IMR-90 (cell line): Measurements from ENCODE around the gene TOX3. TPM values are rescaled to one million over a fixed set of nuclear protein-coding genes. Genes with fewer than 3 reads are reported as not detected.

ENCODE experiments used
- ATAC-seq: fragments of 200-7000 bp; cut with Tn5 transposase; 2 replicates; pipeline ENCODE4 v1.9.1; 2020; ENCODE audit warnings: low read depth, mild to moderate bottlenecking, moderate library complexity
- BruUV-seq: library from RNA; stranded (reverse); fragments of 400-500 nt; replicated peaks from 2 replicates; lab custom pipeline; 2021; lab: Mats Ljungman, UMichigan
- CTCF ChIA-PET: fragments of 300-600 bp; formaldehyde crosslinking; extraction: SDS; loops from one replicate; lab custom pipeline; 2021; ENCODE audit warnings: antibody characterized with exemption; lab: Yijun Ruan, JAX
- POLR2A ChIA-PET: fragments of 300-600 bp; sonication (Branson Sonifier 250); formaldehyde crosslinking; loops from one replicate; lab custom pipeline; 2022; ENCODE audit warnings: antibody characterized with exemption; ENCODE audit not compliant: unreplicated experiment; lab: Charles Lee
- DNase-seq: peaks from one replicate; pipeline ENCODE4 v3.0.0; 2013
- H2AFZ ChIP-seq: replicated peaks from 2 replicates; pipeline ENCODE3; 2013; ENCODE audit warnings: low read length, mild to moderate bottlenecking; ENCODE audit not compliant: poor library complexity
- H2AK5ac ChIP-seq: 2 replicates; pipeline ENCODE4 v1.6.1; 2013; ENCODE audit warnings: low read depth, low read length, inconsistent platforms
- H2AK9ac ChIP-seq: replicated peaks from 2 replicates; pipeline ENCODE3; 2013; ENCODE audit warnings: mild to moderate bottlenecking, low read depth, low read length, moderate library complexity; ENCODE audit not compliant: poor library complexity
- H2BK120ac ChIP-seq: 2 replicates; pipeline ENCODE4 v1.6.1; 2013; ENCODE audit warnings: low read depth, low read length, inconsistent platforms
- H2BK15ac ChIP-seq: 3 replicates; pipeline ENCODE4 v1.6.1; 2013; ENCODE audit warnings: low read depth, low read length, inconsistent platforms
- H2BK20ac ChIP-seq: 2 replicates; pipeline ENCODE4 v1.6.1; 2013; ENCODE audit warnings: low read depth, mild to moderate bottlenecking, inconsistent platforms, low read length, moderate library complexity
- H2BK5ac ChIP-seq: 2 replicates; pipeline ENCODE4 v1.6.1; 2013; ENCODE audit warnings: mild to moderate bottlenecking, low read depth, low read length, inconsistent platforms; ENCODE audit not compliant: poor library complexity, severe bottlenecking
- H3K14ac ChIP-seq: replicated peaks from 2 replicates; pipeline ENCODE4 v1.6.1; 2013; ENCODE audit warnings: low read depth, low read length, inconsistent platforms
- H3K18ac ChIP-seq: 2 replicates; pipeline ENCODE4 v1.6.1; 2013; ENCODE audit warnings: low read depth, low read length, control low read depth
- H3K23ac ChIP-seq: 2 replicates; pipeline ENCODE4 v1.6.1; 2013; ENCODE audit warnings: low read depth, low read length, inconsistent platforms
- H3K27ac ChIP-seq: 2 replicates; pipeline ENCODE4 v1.5.1; 2013; ENCODE audit warnings: mild to moderate bottlenecking, control low read depth, low read length; ENCODE audit not compliant: insufficient read depth
- H3K27me3 ChIP-seq: 2 replicates; pipeline ENCODE4 v1.6.1; 2013; ENCODE audit warnings: low read length; ENCODE audit not compliant: control insufficient read depth, insufficient read depth
- H3K36me3 ChIP-seq: 2 replicates; pipeline ENCODE4 v1.6.1; 2013; ENCODE audit warnings: low read length, mixed read lengths; ENCODE audit not compliant: control insufficient read depth, insufficient read depth
- H3K4ac ChIP-seq: 2 replicates; pipeline ENCODE4 v1.6.1; 2013; ENCODE audit warnings: low read depth, low read length, inconsistent platforms
- H3K4me1 ChIP-seq: 2 replicates; pipeline ENCODE4 v1.6.1; 2013; ENCODE audit warnings: low read length, mixed read lengths; ENCODE audit not compliant: control insufficient read depth, insufficient read depth
- H3K4me2 ChIP-seq: 2 replicates; pipeline ENCODE4 v1.6.1; 2013; ENCODE audit warnings: low read depth, mild to moderate bottlenecking, control low read depth, low read length, moderate library complexity
- H3K4me3 ChIP-seq: 2 replicates; pipeline ENCODE4 v1.5.1; 2013; ENCODE audit warnings: low read depth, mild to moderate bottlenecking, control low read depth, low read length, moderate library complexity; ENCODE audit not compliant: insufficient read depth
- H3K56ac ChIP-seq: 2 replicates; pipeline ENCODE4 v1.6.1; 2013; ENCODE audit warnings: low read length, inconsistent platforms; ENCODE audit not compliant: insufficient read depth; ENCODE audit errors: extremely low read depth
- H3K79me1 ChIP-seq, 2 experiments: 2 replicates each; pipeline ENCODE4 v1.6.1; 2013; ENCODE audit warnings: low read length in 2 of 2, inconsistent platforms in 1 of 2, low read depth in 1 of 2
- H3K9ac ChIP-seq: 2 replicates; pipeline ENCODE4 v1.6.1; 2013; ENCODE audit warnings: low read depth, low read length, control low read depth
- H3K9me1 ChIP-seq: 2 replicates; pipeline ENCODE4 v1.6.1; 2013; ENCODE audit warnings: low read length, inconsistent platforms; ENCODE audit not compliant: insufficient read depth
- H3K9me3 ChIP-seq: 2 replicates; pipeline ENCODE4 v1.6.1; 2013; ENCODE audit warnings: low read length; ENCODE audit not compliant: control insufficient read depth, insufficient read depth
- H4K20me1 ChIP-seq: 2 replicates; pipeline ENCODE4 v1.6.1; 2013; ENCODE audit warnings: low read length, inconsistent platforms; ENCODE audit not compliant: insufficient read depth
- H4K5ac ChIP-seq: 2 replicates; pipeline ENCODE4 v1.6.1; 2013; ENCODE audit warnings: mild to moderate bottlenecking, low read depth, low read length, control low read depth
- H4K8ac ChIP-seq, 2 experiments: 2 replicates each; pipeline ENCODE4 v1.6.1; 2013; ENCODE audit warnings: low read depth in 2 of 2, low read length in 2 of 2, control low read depth in 1 of 2, inconsistent platforms in 1 of 2
- H4K91ac ChIP-seq: 2 replicates; pipeline ENCODE4 v1.6.1; 2013; ENCODE audit warnings: low read depth, low read length, inconsistent platforms; ENCODE audit not compliant: insufficient read depth
- BHLHE40 ChIP-seq: fragments of 150-350 bp; IDR thresholded peaks from 2 replicates; pipeline ENCODE4 v1.6.1; 2016; ENCODE audit warnings: mild to moderate bottlenecking, low read depth, low read length
- CEBPB ChIP-seq: IDR thresholded peaks from 2 replicates; pipeline ENCODE4 v1.6.1; 2012; ENCODE audit warnings: low read depth, low read length, improper control_type of control experiment
- CHD1 ChIP-seq: IDR thresholded peaks from 2 replicates; pipeline ENCODE4 v1.6.1; 2012; ENCODE audit warnings: low read depth, low read length, improper control_type of control experiment
- FOS ChIP-seq: fragments of 150-350 bp; IDR thresholded peaks from 2 replicates; pipeline ENCODE4 v1.6.1; 2016; ENCODE audit warnings: low read depth, low read length
- MAFK ChIP-seq: IDR thresholded peaks from 2 replicates; pipeline ENCODE4 v1.6.1; 2012; ENCODE audit warnings: low read depth, low read length, improper control_type of control experiment
- MAZ ChIP-seq: IDR thresholded peaks from 2 replicates; pipeline ENCODE4 v1.6.1; 2012; ENCODE audit warnings: low read depth, mild to moderate bottlenecking, low read length, improper control_type of control experiment, moderate library complexity, borderline replicate concordance
- MXI1 ChIP-seq: IDR thresholded peaks from 2 replicates; pipeline ENCODE4 v1.6.1; 2012; ENCODE audit warnings: low read depth, mild to moderate bottlenecking, low read length, moderate library complexity, borderline replicate concordance
- NFE2L2 ChIP-seq: fragments of 150-350 bp; IDR thresholded peaks from 2 replicates; pipeline ENCODE4 v1.6.1; 2016; ENCODE audit warnings: low read depth, mild to moderate bottlenecking, low read length
- POLR2A ChIP-seq: IDR thresholded peaks from 2 replicates; pipeline ENCODE4 v1.6.1; 2012; ENCODE audit warnings: mild to moderate bottlenecking, low read depth, low read length
- RAD21 ChIP-seq: IDR thresholded peaks from 2 replicates; pipeline ENCODE4 v1.6.1; 2012; ENCODE audit warnings: low read length, improper control_type of control experiment
- RCOR1 ChIP-seq: IDR thresholded peaks from 2 replicates; pipeline ENCODE4 v1.6.1; 2012; ENCODE audit warnings: mild to moderate bottlenecking, low read length, improper control_type of control experiment; ENCODE audit not compliant: insufficient replicate concordance
- RFX5 ChIP-seq: IDR thresholded peaks from 2 replicates; pipeline ENCODE4 v1.8.0; 2012; ENCODE audit warnings: low read depth, mild to moderate bottlenecking, low read length, moderate library complexity
- USF2 ChIP-seq: fragments of 150-350 bp; IDR thresholded peaks from 2 replicates; pipeline ENCODE4 v1.6.1; 2017; ENCODE audit warnings: mild to moderate bottlenecking, antibody characterized with exemption, low read length, low read depth
- WGBS, 2 experiments: methylation state at CpG; one replicate each; pipeline versions ENCODE4 v1.1.5 to v1.1.7; 2013; ENCODE audit warnings: missing lambda C conversion rate in 2 of 2; ENCODE audit not compliant: insufficient read length in 1 of 2; ENCODE audit errors: extremely low coverage in 2 of 2; 5-methylcytosine and 5-hydroxymethylcytosine counted together
- dilution Hi-C: fragments of 300-500 bp; cut with HindIII; formaldehyde crosslinking; loops from one replicate; pipeline ENCODE4 v1.14.3; 2018; ENCODE audit warnings: low sequenced_read_pairs; ENCODE audit not compliant: unreplicated experiment
- in situ Hi-C: fragments of 300-500 bp; cut with MboI; formaldehyde crosslinking; loops from 3 replicates; pipeline ENCODE4 v1.14.3; 2019; ENCODE audit warnings: low sequenced_read_pairs, inconsistent platforms, mixed read lengths
- intact Hi-C: fragments of 100-400 bp; cut with micrococcal nuclease; formaldehyde crosslinking; loops from 2 replicates; pipeline ENCODE4 v1.10.0; 2022
- polyA plus RNA-seq, 3 experiments: library from polyadenylated mRNA; depleted of rRNA; stranded (reverse); fragments of >200 nt; gene quantifications; 2 replicates each; pipeline ENCODE4 v1.2.3, GENCODE V29; 2012; ENCODE audit warnings: low replicate concordance in 1 of 3
- total RNA-seq: library from RNA; depleted of rRNA; stranded (reverse); fragments of >200 nt; gene quantifications from 2 replicates; pipeline ENCODE4 v1.2.3, GENCODE V29; 2012
- TF ChIP-seq, protein P1 (sequence below): conservative IDR thresholded peaks from 2 replicates; pipeline ENCODE4 v1.5.1; 2012; ENCODE audit warnings: mild to moderate bottlenecking, low read depth, low read length, improper control_type of control experiment

The TOX3 gene
- total and polyA plus RNA-seq, 2 of the 4 experiments (the other 2 are of a cell fraction): not detected

GRCh38 chr16:52434224-52434623 lies 112.7 kb downstream of the TOX3 start (continued):
- TF ChIP-seq, protein P1, sequence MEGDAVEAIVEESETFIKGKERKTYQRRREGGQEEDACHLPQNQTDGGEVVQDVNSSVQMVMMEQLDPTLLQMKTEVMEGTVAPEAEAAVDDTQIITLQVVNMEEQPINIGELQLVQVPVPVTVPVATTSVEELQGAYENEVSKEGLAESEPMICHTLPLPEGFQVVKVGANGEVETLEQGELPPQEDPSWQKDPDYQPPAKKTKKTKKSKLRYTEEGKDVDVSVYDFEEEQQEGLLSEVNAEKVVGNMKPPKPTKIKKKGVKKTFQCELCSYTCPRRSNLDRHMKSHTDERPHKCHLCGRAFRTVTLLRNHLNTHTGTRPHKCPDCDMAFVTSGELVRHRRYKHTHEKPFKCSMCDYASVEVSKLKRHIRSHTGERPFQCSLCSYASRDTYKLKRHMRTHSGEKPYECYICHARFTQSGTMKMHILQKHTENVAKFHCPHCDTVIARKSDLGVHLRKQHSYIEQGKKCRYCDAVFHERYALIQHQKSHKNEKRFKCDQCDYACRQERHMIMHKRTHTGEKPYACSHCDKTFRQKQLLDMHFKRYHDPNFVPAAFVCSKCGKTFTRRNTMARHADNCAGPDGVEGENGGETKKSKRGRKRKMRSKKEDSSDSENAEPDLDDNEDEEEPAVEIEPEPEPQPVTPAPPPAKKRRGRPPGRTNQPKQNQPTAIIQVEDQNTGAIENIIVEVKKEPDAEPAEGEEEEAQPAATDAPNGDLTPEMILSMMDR: no peak
- no peak for TF ChIP-seq MXI1

DNA sequence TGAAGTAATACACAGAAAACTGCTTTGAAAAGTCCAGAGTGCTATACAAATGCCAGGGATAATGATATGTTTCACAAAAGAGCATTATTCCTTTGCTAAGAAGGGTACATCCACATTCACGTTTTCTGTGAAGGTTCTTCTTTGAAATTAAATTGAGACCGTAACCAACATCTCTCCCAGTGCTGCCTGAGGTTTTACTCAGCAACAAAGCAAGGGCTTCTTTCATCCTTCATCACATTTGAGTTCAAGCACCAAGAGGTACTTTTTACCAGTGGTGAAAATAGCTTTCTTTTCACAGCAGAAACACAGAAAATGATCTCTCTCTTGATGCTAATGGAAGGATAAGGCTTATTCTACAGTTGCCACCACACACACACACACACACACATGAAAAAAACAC lies 113.3 kb downstream of the TOX3 start:
- no peaks in the 10 kb centered on the region for H4K20me1 ChIP-seq
- dilution Hi-C loops (no loop called here), in situ Hi-C loops (no loop called here), intact Hi-C loops (no loop called here)
- H3K56ac ChIP-seq: no peak overlapping the region
- H2AFZ ChIP-seq: no peak overlapping the region
- H3K9me1 ChIP-seq: no peaks in the 10 kb centered on the region
- no peak overlapping the region for H4K5ac ChIP-seq
- H3K4me2 ChIP-seq: no peak overlapping the region
- no peak overlapping the region for H2BK15ac ChIP-seq
- no TSS peak for BruUV-seq
- H3K14ac ChIP-seq: no peak overlapping the region
- no peak overlapping the region for H2BK20ac ChIP-seq
- no peak overlapping the region for H4K91ac ChIP-seq
- no peak overlapping the region for H2AK5ac ChIP-seq
- H3K4me1 ChIP-seq: no peaks in the 10 kb centered on the region
- CTCF ChIA-PET: no interaction called here
- H4K8ac ChIP-seq: no peak overlapping the region
- POLR2A ChIA-PET: no interaction called here
- no peak overlapping the region for H3K23ac ChIP-seq
- H3K79me1 ChIP-seq: no peaks in the 10 kb centered on the region
- H2BK120ac ChIP-seq: no peak overlapping the region
- H3K27ac ChIP-seq: no peak overlapping the region
- no peak overlapping the region for H3K18ac ChIP-seq
- no peak overlapping the region for H3K4ac ChIP-seq
- DNase-seq: no peak
- H3K4me3 ChIP-seq: no peak overlapping the region
- H3K9me3 ChIP-seq: no peaks in the 10 kb centered on the region; the same call in 1 of the 2 replicates
- no peak overlapping the region for H2AK9ac ChIP-seq
- no peak overlapping the region for H3K9ac ChIP-seq
- WGBS, 2 experiments: no CpG with 5 or more reads among the region's 2 CpGs
- no peak for ATAC-seq
- H3K36me3 ChIP-seq: no peaks in the 10 kb centered on the region
- H2BK5ac ChIP-seq: no peak overlapping the region
- H3K27me3 ChIP-seq: no peaks in the 10 kb centered on the region
- TF ChIP-seq NFE2L2: no peak
- TF ChIP-seq, protein P1: no peak
- no peak for TF ChIP-seq BHLHE40
- no peak for TF ChIP-seq CHD1
- TF ChIP-seq RFX5: no peak
- no peak for TF ChIP-seq RAD21
- no peak for TF ChIP-seq MAZ
- TF ChIP-seq FOS: no peak
- TF ChIP-seq POLR2A: no peak
- TF ChIP-seq USF2: no peak
- TF ChIP-seq MXI1: no peak
- no peak for TF ChIP-seq CEBPB
- TF ChIP-seq RCOR1: no peak
- TF ChIP-seq MAFK: no peak
